Mesothelial cell of epicardium (in vitro differentiated cells): Measurements from ENCODE around the gene SLC36A1. TPM values are rescaled to one million over a fixed set of nuclear protein-coding genes. Genes with fewer than 3 reads are reported as not detected.
A peak's percentile ranks its signal among the peaks of the same experiment; 100 is the strongest.
"Not testable (repeated sequence)": the region's sequence is repeated elsewhere in the genome, so short reads cannot be mapped to it uniquely, and the experiment has no call there.

ENCODE experiments used
- DNase-seq, 2 experiments: peaks; one replicate each; pipeline ENCODE4 v3.0.0; 2021; ENCODE audit warnings: low spot score in 2 of 2; ENCODE audit not compliant: unreplicated experiment in 2 of 2
- H3K27ac Mint-ChIP-seq: 2 replicates; pipeline ENCODE4 v1.8.0; 2021; ENCODE audit warnings: mixed read lengths
- H3K27me3 Mint-ChIP-seq: 2 replicates; pipeline ENCODE4 v1.8.0; 2021; ENCODE audit warnings: low read depth, mixed read lengths
- H3K36me3 Mint-ChIP-seq: 2 replicates; pipeline ENCODE4 v1.8.0; 2021; ENCODE audit warnings: mixed read lengths
- H3K4me1 Mint-ChIP-seq: 2 replicates; pipeline ENCODE4 v1.8.0; 2021; ENCODE audit warnings: mixed read lengths
- H3K4me3 Mint-ChIP-seq: 2 replicates; pipeline ENCODE4 v1.8.0; 2021; ENCODE audit warnings: mild to moderate bottlenecking, moderate library complexity, mixed read lengths
- H3K9me3 Mint-ChIP-seq: 2 replicates; pipeline ENCODE4 v1.8.0; 2021; ENCODE audit warnings: mixed read lengths
- CTCF ChIP-seq: fragments of 200-600 bp; sonication (generic); IDR thresholded peaks from one replicate; pipeline ENCODE4 v1.5.0; 2021; ENCODE audit warnings: antibody characterized with exemption; ENCODE audit not compliant: unreplicated experiment
- total RNA-seq: library from RNA; stranded (reverse); gene quantifications from 3 replicates; pipeline ENCODE4 v1.2.1, GENCODE V29; 2021

SLC36A1 gene
- total RNA-seq, 1 donor from 2014 or later: 14.7 TPM

- Mint-ChIP-seq H3K27me3 (no peaks in the 10 kb centered on the region), H3K4me1 (peaks cover 28% of the 10 kb centered on the region), H3K9me3 (peaks cover 13% of the 10 kb centered on the region), H3K36me3 (peaks cover 5% of the 10 kb centered on the region), H3K4me3 (no peak overlapping the region), H3K27ac (no peak overlapping the region)
- TF ChIP-seq CTCF: no peak
- no peak for DNase-seq
These were observed 50.1 kb downstream of the SLC36A1 start for GRCh38 chr5:151497391-151498002.

DNA sequence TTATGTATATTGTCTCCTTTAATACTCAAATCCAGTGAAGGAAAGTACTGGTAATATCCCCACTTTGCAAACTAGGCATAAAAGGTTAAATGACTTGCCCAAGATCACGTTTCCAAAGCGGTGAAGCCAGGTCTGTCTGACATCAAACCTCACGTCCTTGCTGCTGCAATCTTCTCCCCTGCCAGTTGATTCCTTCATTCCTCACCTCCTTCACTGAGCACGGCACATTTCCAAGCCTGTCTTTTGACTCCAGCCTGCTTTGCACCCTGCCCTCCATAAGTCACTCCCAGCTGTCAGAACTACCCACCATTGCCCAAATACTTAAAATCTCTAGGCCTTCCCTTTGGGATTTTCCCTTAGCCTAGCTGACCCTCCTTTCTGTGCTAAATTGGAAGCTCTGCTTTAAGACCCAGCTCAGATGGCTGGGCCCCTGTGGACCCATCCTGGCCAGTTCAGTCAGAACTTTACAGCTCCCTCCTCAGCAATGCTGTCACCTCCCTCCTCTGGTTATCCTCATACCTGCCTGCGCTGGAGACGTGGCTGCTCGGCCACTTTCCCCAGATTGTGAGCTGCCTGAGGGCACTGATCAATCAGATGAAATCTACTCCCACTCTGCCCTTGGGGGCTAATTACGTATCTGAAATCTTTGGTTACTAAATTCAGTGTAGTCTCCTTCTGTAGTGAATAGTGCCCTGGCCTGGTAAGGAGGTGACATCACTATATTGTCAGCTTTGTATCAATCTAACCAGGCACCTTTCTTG lies 51.2 kb downstream of the SLC36A1 start:
- peaks cover 3% of the 10 kb centered on the region for H3K36me3 Mint-ChIP-seq

DNA sequence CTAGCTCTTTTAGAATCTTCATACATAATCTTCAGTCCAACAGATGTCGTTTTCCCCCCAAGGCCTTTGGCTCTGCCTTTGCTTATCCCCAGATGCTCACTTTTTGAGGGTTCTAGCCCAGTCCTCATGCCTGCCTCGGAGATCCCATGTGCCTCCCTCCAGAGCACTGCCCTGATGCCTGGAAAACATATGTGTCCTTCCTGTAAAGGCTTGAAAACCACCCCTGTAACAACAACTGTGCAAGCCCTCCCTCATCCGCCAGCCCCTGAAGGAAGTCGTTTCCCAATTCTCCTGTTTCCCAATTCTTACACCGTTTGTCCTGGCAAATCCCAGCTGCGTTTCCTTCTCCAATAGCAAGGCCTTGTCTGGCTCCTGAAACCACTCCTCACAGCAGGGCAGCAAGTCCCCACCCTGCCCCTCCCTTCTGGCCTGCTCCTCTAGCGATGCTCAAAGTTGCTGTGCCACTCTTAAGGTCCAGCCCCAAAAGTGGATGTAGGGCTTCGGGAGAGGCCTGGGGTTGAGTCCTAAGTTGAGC lies 52.2 kb downstream of the SLC36A1 start:
- H3K4me1 Mint-ChIP-seq: peaks cover 28% of the 10 kb centered on the region
- H3K4me3 Mint-ChIP-seq: no peak overlapping the region
- DNase-seq: no peak
- H3K9me3 Mint-ChIP-seq: peaks cover 9% of the 10 kb centered on the region
- H3K36me3 Mint-ChIP-seq: peaks cover 3% of the 10 kb centered on the region
- no peak overlapping the region for H3K27ac Mint-ChIP-seq
- TF ChIP-seq CTCF: no peak
- H3K27me3 Mint-ChIP-seq: no peaks in the 10 kb centered on the region

More for the DNA sequence above, 51.2 kb downstream of the SLC36A1 start:
- no peak for DNase-seq
- no peaks in the 10 kb centered on the region for H3K27me3 Mint-ChIP-seq
- no peak overlapping the region for H3K4me3 Mint-ChIP-seq
- H3K4me1 Mint-ChIP-seq: peaks cover 28% of the 10 kb centered on the region
- no peak for TF ChIP-seq CTCF
- peaks cover 13% of the 10 kb centered on the region for H3K9me3 Mint-ChIP-seq
- peak overlapping the region; percentile 39 for H3K27ac Mint-ChIP-seq

GRCh38 chr5:151504006-151504405 lies 56.6 kb downstream of the SLC36A1 start:
- TF ChIP-seq CTCF: no peak
- no peaks in the 10 kb centered on the region for H3K9me3 Mint-ChIP-seq
- no peaks in the 10 kb centered on the region for H3K27me3 Mint-ChIP-seq
- H3K27ac Mint-ChIP-seq: no peak overlapping the region
- no peak overlapping the region for H3K4me3 Mint-ChIP-seq
- peaks cover 6% of the 10 kb centered on the region for H3K4me1 Mint-ChIP-seq
- no peak for DNase-seq
- no peaks in the 10 kb centered on the region for H3K36me3 Mint-ChIP-seq

- H3K4me3 Mint-ChIP-seq, H3K36me3 Mint-ChIP-seq, H3K9me3 Mint-ChIP-seq, H3K27ac Mint-ChIP-seq, H3K4me1 Mint-ChIP-seq, DNase-seq, H3K27me3 Mint-ChIP-seq: not testable (repeated sequence)
These were observed 60.9 kb downstream of the SLC36A1 start for GRCh38 chr5:151508308-151508707.

GRCh38 chr5:151509231-151509630 lies 61.8 kb downstream of the SLC36A1 start:
- H3K9me3 Mint-ChIP-seq: no peaks in the 10 kb centered on the region
- H3K27me3 Mint-ChIP-seq: no peaks in the 10 kb centered on the region
- TF ChIP-seq CTCF: no peak
- no peak overlapping the region for H3K27ac Mint-ChIP-seq
- no peak overlapping the region for H3K4me3 Mint-ChIP-seq
- no peaks in the 10 kb centered on the region for H3K4me1 Mint-ChIP-seq
- H3K36me3 Mint-ChIP-seq: no peaks in the 10 kb centered on the region
- no peak for DNase-seq
